SKM-1 treated with dmso at 0.1 percent for 144 hours (cell line): ENCODE results near the gene CEBPA.

Experiments
- DNase-seq: peaks from one replicate; lab custom pipeline; 2025; ENCODE audit not compliant: unreplicated experiment; lab: John Stamatoyannopoulos, UW

CEBPA gene

DNA sequence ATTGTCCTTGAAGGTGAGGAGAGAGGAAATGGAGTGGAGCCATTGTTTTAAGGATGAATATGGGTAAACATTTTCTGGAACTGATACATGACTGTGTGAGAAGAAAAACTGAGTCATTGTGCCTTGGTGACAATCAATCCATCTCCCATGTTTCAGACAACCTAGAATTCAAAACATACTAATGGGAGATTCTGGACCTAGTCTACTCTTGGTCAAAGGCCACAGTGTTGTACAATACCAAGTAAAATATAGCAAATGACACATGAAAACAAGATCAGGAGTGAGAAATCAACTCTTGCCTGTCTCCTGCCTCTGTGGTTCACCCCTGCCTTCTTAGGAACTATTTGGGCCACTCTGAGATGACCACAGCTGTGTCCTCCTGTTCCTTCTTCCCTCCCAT is 13.1 kb downstream of the CEBPA start:
- DNase-seq: no peak

DNA sequence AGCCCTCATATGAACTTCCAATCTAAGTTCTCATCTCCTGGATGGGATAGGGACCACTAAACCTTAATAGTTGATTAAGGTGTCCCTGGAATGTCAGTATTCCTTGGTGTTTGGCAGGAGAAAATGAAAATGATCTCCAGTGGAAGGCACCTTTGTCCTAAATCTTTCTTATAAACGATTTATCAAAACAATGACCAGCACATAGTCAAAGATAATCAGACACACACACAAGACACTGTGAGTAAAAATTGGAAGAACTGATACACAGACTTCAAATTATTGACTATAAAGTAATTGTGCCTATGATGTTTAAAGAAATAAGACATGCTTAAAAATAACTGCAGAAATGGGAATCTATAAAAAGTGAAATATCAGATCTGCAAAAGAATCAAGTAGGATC is 13.7 kb downstream of the CEBPA start:
- no peak for DNase-seq

GRCh38 chr19:33287927-33288326 is 14.4 kb downstream of the CEBPA start:
- no peak for DNase-seq

DNA sequence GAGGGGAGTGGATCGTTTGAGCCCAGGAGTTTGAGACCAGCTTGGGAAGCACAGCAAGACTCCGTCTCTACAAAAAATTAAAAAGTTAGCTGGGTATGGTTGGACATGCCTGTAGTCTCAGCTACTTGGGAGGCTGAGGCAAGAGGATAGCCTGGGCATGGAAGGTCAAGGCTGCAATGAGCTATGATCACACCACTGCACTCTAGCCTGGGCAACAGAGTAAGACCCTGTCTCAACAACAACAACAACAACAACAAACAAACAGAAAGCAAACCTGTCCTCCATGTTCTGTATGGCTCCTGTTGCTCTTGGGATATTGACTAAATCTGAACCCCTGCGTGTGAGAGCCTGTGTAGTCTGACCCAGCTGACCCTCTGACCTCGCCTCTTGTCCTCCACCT is 14.9 kb downstream of the CEBPA start:
- DNase-seq: no peak

DNA sequence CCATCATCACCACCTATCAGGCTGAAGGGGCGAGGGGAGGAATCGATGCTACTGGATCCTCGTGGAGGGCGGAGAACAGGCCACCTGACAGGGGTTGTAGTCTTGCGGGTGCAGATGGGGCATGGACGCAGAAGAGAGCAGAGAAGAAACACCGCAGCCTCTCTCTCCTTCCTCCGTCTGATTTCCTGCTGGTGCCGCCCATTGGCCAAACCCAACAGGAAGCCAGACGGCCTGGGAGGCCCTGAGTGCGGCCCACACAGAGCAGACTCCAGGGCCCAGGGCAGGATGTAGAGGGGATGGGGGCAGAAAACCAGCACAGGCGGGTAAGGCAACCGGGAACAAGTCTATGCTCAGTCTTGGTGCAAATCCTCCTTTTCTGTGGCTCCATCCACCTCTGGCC is 15.4 kb downstream of the CEBPA start:
- DNase-seq: no peak

- no peak for DNase-seq
These were observed 16.9 kb downstream of the CEBPA start for GRCh38 chr19:33285441-33285927.

DNA sequence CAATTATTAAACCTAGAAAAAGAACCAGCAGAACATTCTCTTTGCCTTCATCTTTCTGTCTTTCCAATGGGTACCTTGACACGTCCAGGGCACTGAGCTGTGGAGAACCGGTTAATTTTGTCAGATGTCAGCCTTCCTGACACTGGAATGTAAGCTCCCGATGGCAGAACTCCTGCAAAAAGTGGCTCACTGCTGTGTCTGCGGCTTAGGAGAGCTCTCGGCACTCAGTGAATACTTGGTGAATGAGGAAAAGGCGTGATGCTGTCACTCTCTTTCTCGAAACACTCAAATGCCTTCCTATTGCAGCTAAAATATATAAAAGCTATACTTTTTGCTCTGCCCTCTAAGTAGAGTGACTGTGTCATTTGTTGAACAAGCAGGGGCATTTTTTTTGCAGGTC is 17.6 kb downstream of the CEBPA start:
- DNase-seq: no peak

GRCh38 chr19:33284146-33284643 is 18.1 kb downstream of the CEBPA start:
- no peak for DNase-seq

GRCh38 chr19:33283589-33283988 is 18.7 kb downstream of the CEBPA start:
- no peak for DNase-seq

DNA sequence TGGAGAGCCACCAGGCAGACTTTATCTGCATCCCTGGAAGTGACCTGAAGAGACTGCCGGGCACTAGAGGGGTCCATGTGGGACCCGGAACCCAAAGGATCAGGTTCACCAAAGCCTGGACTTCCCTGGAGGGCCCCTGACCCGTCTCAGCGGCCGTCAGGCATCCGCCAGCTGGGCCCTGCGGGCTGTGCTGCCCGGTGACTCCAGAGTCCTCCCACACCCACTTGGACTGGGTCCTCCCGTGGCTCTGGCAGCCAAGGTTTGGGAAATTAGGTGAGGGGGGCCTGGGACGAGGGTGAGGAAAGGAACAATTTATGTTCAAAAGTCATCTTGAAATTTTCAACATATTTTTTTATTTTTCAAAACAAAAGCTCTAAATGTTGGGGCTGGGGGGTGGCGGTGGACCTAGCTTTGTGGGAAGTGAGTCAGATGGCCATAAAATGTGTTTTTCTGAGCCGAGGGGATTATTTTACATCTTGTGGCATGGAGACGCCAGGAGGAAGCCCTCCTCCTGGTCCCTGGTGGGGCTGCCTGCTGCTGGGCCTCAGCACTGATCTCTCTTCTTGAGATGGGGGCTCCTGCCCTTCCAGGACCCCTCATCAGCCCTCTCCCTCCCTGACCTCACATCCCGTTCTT is 20.2 kb downstream of the CEBPA start:
- no peak for DNase-seq

DNA sequence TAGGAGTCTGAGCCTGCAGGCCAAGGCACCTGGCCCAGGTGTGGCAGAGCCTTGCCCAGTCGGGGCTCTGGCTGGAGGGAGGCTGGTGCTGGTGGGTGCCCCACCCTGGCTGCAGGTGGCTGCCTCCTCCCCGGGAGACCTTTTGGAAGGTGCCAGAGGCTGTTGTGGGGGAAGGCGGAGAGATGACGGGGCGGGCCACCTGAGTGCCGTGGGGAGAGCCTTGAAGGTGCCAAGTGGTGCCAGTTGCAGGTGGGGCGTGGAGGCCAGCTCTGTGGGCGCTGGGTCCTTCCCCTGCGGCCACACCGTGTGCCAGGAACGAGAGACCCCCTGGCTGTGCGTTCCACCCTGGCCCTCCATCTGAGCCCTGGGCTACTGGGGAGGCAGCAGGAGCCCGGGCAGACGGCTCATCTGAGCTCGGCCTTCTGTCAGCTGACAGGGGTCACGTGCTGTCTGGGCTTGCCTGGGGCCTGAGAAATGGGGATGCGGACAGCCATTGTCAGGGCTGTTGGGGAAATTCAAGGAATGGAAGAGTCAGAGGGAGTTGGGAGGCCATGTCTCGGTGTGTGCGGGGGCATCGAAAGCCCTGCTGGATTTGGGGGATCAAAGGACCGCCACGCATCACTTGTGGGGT is 20.9 kb downstream of the CEBPA start:
- no peak for DNase-seq

- DNase-seq: peak; percentile 40
These were observed 21.9 kb downstream of the CEBPA start for GRCh38 chr19:33280351-33280921.

DNA sequence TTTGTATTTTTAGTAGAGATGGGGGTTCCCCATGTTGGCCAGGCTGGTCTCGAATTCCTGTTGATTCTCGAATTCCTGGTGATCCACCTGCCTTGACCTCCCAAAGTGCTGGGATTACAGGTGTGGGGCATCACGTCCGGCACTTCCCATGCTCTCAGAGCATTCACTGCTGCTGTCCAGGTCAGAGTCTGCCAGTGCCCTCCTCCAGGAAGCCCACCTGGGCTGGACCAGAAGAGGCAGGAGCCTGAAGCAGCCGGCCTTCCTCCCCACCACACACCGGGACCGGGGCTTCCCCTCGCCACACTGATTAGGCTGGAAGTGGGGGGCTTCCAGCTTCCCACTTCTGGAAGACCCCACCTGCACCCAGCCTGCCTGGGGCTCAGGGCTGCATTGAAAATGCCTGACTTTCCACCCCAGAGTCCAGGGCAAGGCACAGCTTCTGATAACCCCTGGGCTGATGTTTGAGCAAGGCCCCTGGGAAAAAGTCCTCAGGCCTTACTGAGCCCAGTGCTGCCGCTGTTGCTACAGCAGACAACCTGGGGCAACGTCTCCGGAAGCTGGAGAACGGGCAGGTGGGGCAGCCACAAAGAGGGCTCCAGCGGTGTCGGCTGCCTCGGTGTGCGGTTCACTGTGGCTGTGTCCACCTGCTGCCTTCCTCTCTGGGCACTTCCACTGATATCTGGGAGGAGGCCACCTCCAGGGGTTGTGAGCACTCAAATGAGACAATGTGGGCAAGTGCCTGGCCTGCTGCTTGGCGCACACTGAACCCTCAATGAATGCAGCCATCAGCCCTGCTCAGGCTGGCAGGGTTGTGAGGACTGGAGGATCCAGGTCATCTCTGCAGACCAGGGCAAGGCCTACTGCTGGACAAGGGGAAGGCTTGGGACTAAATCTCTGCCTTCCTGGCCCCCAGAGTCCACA is 22.6 kb downstream of the CEBPA start:
- DNase-seq: no peak

DNA sequence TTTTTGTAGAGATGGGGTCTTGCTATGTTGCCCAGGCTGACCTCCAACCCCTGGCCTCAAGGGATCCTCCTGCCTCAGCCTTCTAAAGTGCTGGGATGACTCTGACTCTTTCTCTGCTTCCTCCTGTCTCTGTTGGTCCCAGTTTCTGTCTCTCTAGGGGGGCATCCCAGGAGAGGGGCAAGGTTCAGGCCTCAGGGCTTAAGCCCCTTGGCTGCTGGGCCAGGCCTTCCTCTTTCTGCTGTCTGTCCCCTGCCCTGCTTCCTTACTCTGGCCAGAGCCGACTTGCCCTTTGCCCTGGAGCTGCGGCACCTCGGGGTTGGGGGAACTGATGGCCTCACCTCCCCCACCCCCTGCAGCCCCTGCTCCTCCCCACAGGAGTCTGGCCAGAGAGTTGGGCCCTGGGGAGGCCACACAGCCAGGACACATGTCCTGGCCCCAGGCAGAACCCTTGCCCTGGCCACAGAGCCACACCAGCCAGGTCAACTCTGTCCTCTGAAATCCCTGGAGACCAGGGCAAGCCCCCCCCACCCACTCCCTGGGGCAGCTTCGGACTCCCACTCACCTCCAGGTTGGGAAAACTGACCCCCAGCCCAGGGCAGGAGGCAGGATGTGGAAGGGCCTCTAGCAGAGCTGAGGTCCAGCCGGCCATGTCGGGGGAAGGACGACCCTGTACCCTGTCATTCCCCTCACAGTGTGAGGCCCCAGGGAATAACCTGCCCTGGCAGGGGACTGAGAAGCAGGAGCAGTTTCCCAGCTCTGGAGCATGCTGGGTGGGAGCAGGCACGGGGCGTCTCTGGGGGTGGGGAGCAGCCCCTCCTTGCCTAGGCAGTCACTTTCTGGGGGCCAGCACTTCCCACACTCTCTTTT is 23.7 kb downstream of the CEBPA start:
- peak; percentile 34 for DNase-seq

DNA sequence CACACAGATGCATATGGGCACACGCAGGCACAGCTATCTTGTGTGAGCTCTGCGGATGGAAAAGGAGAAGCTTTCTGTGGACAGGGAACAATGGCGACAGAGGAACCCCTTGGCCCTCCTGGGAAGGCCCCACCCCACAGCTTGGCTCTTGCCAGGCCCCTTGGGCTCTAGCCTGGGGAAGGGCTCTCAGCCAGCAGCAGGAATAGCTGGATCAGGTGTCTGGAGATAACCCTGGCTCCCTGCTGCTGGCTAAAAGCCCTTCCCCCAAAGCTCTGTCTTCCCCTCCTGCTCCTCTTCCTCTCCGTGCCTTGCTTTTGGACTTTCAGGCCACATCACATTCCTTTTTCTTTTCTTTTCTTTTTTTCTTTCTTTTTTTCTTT is 24.3 kb downstream of the CEBPA start:
- no peak for DNase-seq

GRCh38 chr19:33277434-33277833 is 24.9 kb downstream of the CEBPA start:
- no peak for DNase-seq

DNA sequence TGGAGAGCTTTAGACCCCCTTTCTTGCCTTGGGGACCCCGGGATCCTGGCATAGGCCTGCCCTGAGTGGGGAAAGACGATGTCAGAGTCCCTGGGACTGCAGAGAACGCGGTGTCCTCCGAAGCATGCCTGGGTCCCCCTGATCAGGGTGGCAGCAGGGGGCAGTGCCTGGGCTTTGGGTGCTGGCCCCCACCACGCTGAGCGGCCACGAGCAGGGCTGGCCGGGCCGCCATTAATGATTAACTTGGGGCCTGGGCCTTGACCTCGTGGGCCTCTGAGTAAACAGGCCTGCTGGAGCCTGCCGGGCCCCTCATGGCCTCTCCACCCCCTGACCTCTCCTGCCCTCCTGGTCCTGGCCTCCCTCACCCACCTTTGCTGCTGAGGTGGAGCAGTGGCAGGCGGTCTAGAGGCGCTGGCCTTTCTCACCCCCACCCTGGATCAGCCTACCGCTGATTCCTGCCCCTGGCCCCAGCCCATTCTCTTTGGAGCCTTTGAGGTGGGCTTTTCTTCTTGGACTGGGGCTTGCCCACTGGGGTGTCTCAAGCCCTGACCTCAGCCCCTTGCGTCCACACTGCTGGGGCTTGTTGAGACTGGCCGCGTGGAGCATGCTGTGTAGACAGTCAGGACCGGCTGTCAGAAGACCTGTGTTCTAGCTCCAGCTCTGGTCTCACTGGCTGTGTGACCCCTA is 26.3 kb downstream of the CEBPA start:
- DNase-seq: no peak

DNA sequence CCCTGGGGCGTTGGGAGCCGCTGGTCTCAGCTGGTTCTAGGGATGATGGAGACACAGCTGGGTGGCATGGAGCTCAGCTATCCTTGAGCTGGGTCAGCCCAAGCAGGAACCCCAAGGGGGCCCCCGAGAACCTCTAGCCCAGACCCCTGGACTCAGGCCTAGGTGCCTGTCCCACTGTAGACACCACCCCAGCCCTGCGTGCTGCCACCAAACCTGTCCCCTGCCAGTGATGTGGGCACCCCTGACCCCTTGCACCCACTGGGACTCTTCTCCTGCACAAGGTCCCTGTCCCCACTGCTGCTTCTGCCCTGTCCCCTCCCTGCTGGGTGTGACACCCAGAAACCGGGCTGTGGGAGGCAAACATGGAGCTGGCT is 26.8 kb downstream of the CEBPA start:
- no peak for DNase-seq

DNA sequence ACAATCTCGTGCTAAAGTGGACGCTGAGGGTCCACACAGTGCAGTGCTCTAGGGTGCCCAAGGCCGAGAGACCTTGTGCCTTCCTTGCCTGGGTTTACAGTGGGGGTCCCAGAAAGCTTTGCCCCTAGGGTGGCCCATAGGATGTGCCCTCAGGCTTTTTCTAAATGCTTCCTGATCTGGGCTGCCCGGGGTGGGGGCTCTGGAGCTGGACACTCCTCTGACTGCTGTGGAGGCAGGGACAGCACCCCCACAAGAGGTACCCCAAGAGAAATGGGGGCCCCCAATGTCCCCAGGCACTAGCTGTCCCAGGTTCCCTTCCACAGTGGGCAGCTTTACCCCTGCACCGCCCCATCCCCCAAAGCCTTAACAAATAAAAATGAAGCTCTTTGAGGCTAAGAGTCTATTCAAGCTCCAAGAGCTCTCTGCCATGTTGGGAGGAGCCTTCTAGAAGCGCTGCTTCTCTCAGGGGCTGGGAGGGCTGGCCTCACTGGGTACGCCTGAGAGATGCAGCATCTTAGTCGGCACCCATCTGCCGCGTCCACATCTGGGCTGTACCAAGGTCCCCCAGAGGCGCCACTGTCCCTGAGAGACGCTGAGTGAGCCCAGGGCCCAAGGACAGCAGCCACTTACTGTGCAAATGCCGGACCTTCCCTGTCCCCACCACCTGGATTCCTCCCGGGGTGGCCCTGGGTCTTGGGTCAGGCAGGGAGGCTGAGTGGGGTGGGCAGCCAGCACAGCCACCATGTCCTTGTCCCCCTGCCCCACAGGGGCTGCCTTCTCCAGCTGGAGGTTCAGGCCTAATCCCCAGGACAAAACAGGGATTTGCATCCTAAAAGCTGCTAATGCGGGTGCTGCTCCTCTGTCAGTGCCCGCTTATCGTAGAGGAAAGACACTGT is 27.4 kb downstream of the CEBPA start:
- DNase-seq: no peak
